HG02588 (cell line): Measurements from ENCODE around the gene HARBI1.

Source experiments
- ATAC-seq: cut with Tn5 transposase; IDR thresholded peaks from one replicate; pipeline ENCODE4 v1.9.1; 2021; ENCODE audit warnings: mild to moderate bottlenecking, moderate library complexity; ENCODE audit not compliant: unreplicated experiment

HARBI1 gene

DNA sequence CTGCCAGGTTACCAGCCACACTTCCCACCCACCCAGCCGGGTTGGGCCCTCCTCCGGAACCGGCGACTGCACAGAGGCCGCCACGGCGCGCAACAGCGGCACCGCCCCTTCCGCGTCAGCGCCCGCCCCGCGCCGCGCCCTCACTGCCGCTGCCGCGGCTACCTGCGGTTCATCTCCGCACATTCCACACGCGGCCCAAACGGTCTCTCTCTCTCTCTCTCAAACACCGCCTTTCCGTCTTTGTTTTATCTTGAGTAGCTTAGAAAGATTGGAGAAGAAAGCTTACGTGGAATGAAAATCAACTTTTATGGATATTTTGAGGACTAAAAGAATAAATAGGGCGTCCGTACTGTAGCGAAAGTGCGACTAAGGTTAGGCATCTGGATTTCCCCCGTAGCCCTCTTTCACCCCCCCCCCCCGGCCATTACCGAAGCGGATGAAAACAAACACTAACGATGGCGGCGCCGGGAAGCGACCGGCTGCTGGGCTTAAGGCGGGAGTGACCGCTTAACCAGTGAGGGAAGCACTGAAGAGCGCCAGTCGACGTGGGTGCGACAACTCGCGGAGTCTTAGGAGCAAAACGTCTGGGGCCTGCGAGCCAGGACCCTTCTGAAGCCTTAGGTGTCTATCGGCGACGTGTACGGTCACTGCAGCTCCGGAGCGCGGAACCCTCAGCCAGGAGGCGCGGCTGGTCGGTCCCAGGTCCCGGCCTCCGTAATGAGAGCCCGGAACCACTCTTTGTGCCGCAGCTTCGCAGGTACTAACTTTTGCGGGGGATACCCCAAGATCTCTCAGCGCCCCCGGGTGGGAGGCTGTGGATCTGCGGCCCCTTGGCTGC lies at the start of gene HARBI1, which contains the start of gene ATG13:
Gene HARBI1 (minus strand): TSS at position 94 of the 838 bp plus-strand sequence. CDS start 990 bp downstream, outside the sequence.
Gene ATG13 (plus strand): TSS at position 420 of the 838 bp plus-strand sequence. CDS start 26,739 bp downstream, outside the sequence.
- peak; percentile 95 for ATAC-seq

GRCh38 chr11:46666516-46666915 lies 49.5 kb upstream of the HARBI1 start:
- no peak for ATAC-seq

DNA sequence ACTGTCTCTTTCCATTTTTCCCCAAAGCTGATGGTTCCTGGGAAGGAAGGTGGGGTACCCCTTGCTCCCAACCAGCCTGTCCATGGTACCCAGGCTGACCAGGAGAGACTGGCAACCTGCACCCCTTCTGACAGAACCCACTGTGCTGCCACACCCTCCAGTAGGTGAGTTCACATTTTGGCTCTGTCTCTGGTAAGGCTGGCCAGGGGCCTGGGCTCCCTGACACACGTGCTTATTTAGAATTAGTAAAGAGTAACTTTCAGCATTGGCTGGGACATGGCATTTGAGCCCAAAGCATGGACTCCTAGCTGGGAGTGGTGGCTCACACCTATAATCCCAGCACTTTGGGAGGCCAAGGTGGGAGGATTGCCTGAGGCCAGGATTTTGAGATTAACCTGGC lies 48.3 kb upstream of the HARBI1 start:
- ATAC-seq, result no peak

GRCh38 chr11:46664612-46665011 lies 47.6 kb upstream of the HARBI1 start:
- no peak for ATAC-seq

GRCh38 chr11:46663277-46663940 lies 46.4 kb upstream of the HARBI1 start:
- no peak for ATAC-seq

DNA sequence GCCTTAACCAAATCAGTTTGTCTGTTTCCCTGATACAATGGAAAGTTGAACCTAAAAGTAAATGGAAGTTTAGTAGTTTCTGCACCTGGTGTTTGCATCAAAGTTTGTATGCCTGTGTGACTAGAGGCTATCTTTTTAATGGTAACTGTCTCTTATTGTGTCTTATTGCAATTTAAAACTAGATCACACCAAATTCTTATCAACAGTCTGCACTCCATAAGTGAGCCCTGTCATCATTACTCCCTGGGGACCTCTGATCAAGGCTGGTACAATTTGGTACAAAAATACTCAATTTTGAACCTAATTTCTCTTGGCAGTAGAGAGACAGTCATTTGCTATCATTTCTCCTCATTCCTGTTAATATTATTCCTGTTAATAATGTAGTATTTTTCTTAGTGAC lies 45.3 kb upstream of the HARBI1 start:
- no peak for ATAC-seq

- ATAC-seq, result no peak
Measured at GRCh38 chr11:46661836-46662235, 44.8 kb upstream of the HARBI1 start.

GRCh38 chr11:46659908-46660307 lies 42.9 kb upstream of the HARBI1 start:
- ATAC-seq, result no peak

DNA sequence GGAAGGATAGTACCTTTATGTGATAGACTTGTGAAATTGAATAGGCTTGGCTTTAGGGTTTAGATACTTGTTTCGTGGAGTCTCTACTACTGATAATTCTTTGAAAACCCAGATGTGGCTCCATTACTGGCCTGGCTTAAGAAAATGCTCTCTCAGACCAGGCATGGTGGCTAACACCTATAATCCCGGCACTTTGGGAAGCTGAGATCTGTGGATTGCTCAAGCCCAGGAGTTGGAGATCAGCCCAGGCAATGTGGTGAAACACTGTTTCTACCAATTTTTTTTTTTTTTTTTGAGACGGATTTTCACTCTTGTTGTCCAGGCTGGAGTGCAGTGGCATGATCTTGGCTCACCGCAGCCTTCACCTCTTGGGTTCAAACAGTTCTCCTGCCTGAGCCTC lies 41.2 kb upstream of the HARBI1 start:
- ATAC-seq, result no peak

DNA sequence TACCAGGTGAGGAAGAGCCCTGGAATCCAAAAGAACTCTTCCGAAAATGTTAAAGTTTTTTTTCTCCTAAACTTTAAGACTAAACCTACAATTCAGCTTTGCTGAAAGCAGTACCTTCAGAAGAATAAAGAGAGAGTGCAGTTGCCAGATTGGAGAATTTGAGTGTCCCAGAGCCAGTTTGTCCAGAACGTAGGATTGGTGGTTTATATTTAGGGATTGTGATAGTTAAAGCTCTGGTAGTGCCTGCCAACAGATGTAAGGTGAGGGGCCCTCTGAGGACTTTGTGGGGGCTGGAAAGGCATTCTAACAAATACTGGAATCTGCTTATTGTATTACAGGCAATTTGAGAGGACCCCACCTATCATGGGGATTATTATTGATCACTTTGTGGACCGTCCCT lies 40.2 kb upstream of the HARBI1 start:
- no peak for ATAC-seq

- ATAC-seq, result no peak
Measured at GRCh38 chr11:46655631-46656030, 38.6 kb upstream of the HARBI1 start.

GRCh38 chr11:46649180-46649738 lies 32.2 kb upstream of the HARBI1 start:
- no peak for ATAC-seq

GRCh38 chr11:46643986-46644385 lies 27.0 kb upstream of the HARBI1 start:
- ATAC-seq, result no peak

GRCh38 chr11:46643531-46643930 lies 26.5 kb upstream of the HARBI1 start:
- no peak for ATAC-seq

DNA sequence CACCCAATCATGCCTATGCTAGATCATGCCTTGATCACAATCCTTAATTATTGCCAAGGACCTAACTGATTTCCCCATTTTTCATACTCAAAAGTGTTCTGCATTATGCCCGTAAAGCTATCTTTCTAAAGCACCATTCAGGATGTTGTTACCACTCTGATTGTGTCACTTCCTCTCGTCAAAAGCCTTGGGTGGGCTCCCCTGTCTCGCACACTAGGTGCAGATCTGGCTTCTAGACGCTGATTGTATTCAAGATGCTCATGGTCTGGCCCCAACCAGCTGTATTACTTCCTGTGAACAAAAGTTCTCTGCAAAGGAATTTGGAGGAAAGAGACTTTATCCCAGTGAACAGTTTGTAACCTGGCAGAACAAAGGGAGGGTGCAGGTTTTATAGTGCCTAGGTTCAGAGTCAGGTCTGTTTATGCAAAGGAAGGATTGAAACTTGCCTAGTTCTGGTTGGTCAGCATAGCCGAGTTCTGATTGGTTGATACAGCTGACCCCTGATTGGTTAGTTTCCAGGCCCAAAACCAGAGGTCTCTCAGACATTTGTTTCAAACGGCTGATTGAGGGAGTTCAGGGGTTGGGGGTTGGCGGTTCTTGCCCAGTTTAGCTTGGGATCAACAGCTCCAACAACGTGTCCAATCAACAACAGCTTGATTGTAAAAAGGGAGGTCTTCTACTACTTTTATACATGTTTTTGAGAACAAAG lies 25.8 kb upstream of the HARBI1 start:
- no peak for ATAC-seq

GRCh38 chr11:46641639-46642038 lies 24.6 kb upstream of the HARBI1 start:
- ATAC-seq, result no peak

GRCh38 chr11:46640036-46640788 lies 23.2 kb upstream of the HARBI1 start:
- no peak for ATAC-seq

- ATAC-seq, result no peak
Measured at GRCh38 chr11:46639197-46639839, 22.3 kb upstream of the HARBI1 start.

GRCh38 chr11:46637546-46637945 lies 20.5 kb upstream of the HARBI1 start:
- no peak for ATAC-seq

DNA sequence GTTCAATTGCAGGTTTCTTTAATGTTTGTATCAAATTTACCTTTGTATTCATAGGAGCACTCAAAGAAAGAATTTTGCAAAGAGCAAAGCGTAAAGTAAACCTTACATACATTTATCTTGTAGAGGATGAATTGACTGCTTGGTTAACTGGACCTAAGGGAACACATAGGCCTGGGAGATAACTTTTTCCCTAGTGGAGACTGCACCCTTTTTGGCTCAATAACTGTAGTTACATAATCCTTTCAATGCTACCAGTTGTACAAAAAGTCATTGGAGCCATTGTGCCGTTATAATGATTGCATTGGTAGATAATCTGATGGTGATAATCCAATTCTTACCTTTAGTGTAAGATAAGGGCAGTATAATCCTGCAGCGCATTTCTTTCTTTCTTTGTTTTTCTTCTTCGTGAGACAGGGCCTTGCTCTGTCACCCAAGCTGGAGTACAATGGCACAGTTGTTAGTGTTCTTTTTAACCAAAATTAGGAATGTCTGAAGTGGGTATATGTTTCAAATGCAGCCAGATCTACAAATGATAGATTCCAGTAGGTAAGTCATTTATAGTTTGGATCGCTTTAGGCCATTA lies 18.6 kb upstream of the HARBI1 start:
- no peak for ATAC-seq
